IMR-90 (cell line): ENCODE data around the gene SPPL3.

ENCODE experiments used
- BHLHE40 ChIP-seq: fragments of 150-350 bp; IDR thresholded peaks from 2 replicates; pipeline ENCODE4 v1.6.1; 2016; ENCODE audit warnings: mild to moderate bottlenecking, low read depth, low read length
- CEBPB ChIP-seq: IDR thresholded peaks from 2 replicates; pipeline ENCODE4 v1.6.1; 2012; ENCODE audit warnings: low read depth, low read length, improper control_type of control experiment
- CTCF ChIP-seq: conservative IDR thresholded peaks from 2 replicates; pipeline ENCODE4 v1.5.1; 2012; ENCODE audit warnings: mild to moderate bottlenecking, low read depth, low read length, improper control_type of control experiment
- MAFK ChIP-seq: IDR thresholded peaks from 2 replicates; pipeline ENCODE4 v1.6.1; 2012; ENCODE audit warnings: low read depth, low read length, improper control_type of control experiment
- POLR2A ChIP-seq: IDR thresholded peaks from 2 replicates; pipeline ENCODE4 v1.6.1; 2012; ENCODE audit warnings: mild to moderate bottlenecking, low read depth, low read length
- RCOR1 ChIP-seq: IDR thresholded peaks from 2 replicates; pipeline ENCODE4 v1.6.1; 2012; ENCODE audit warnings: mild to moderate bottlenecking, low read length, improper control_type of control experiment; ENCODE audit not compliant: insufficient replicate concordance
- SMC3 ChIP-seq: fragments of 150-350 bp; IDR thresholded peaks from 2 replicates; pipeline ENCODE4 v1.6.1; 2016; ENCODE audit warnings: low read depth, mild to moderate bottlenecking, antibody characterized with exemption, low read length, moderate library complexity

DNA sequence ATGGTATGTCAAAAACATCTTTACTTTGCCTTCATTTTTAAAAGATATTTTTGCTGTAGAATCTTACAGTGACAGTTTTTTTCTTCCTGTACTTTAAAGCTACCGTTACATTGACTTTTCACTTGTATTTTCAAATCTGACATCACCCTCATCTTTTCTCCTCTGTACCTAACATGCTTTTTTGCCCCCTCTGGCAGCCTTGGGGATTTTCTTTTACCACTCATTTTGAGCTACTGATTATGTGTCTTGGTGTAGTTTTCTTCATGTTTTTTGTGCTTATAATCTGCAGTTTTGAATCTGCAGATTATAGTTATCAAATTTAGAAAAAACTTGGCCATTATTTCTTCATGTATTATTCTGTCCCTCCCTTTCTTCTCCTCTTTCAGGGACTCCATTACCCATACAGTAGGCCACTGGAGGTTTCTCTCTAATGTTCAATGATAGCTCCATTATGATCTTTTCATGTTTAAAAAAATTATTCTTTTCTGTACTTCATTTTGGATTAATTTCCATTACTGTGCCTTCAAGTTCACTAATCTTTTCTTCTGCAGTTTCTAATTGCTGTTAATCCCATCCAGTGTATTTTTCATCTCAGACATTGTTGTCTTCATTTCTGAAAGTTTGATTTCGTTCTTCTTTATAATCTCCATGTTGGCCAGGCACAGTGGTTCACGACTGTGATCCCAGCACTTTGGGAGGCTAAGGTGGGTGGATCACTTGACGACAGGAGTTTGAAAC is 108.5 kb downstream of the SPPL3 start:
- TF ChIP-seq CEBPB (no peak), CTCF (no peak), SMC3 (no peak), POLR2A (no peak), MAFK (no peak), BHLHE40 (no peak), RCOR1 (no peak)
